Measurements from ENCODE around the gene MTMR2.

The MTMR2 gene

DNA sequence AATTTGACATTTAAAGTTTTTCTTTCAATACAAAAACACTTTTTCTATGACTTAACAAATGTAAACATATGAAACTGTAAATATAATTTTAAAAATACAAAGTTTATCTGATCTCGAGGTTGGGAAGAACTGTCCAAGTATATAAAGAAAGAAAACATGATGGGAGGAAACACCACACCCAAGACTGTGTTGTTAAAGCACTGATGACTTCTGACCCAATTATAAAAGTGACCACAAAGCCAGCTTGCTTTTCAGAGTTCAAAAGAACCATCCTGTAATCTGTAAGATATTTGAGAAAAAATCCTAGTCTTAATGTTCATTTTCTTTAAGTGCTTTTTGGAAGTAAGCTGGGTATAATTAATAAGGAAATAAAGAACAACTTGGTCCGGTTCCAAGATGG lies 118.0 kb downstream of the MTMR2 start:
- DNase-seq = no peak

DNA sequence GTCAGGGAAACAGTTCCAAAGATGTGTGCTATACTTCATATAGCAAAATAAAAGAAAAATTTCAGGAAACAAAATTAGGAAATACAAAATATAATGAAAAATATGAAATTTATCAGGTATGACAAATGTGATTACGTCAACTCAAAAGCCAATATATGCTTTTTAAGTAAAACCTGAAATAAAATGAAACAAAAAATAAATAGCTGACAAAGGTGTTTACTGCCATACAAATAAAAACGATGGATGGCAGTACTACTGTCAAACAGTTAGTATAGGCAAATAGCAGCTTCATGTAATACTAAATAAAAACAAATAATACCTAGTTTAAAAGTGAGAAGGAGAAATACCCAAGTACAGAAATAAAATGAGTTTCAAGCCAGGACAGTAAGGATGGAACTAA lies 119.9 kb downstream of the MTMR2 start:
- no peak for DNase-seq

DNA sequence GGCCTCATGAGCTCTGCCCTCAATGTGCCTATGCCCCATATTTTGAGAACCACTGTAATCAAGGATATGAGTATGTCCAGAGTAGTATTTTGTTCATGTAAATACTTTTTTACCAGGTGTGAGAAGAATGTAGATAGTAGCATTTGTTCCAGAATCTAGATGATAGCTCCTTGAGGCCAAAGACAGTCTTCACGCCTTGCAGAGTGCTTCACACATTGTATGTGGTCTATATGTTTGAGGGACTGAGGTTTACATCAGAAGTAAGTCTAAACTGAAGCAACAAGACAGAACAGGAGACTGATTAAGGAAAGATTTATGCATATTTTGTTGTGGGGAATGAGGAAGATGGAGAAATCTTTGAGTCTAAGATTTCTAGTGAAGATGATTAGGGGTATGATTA lies 121.1 kb downstream of the MTMR2 start:
- no peak for DNase-seq

DNA sequence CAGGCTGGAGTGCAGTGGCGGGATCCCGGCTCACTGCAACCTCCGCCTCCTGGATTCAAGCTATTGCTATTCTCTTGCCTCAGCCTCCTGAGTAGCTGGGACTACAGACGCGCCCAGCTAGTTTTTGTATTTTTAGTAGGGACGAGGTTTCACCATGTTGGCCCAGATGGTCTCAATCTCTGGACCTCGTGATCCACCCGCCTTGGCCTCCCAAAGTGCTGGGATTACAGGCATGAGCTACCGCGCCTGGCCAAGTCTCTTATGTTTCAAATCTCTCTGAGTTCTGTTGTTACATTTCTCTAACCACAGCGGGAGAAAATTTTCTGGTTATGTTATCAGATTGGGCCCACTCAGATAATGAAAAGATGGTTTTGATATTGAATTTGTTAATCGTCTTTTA lies 123.5 kb downstream of the MTMR2 start:
- no peak for DNase-seq

DNA sequence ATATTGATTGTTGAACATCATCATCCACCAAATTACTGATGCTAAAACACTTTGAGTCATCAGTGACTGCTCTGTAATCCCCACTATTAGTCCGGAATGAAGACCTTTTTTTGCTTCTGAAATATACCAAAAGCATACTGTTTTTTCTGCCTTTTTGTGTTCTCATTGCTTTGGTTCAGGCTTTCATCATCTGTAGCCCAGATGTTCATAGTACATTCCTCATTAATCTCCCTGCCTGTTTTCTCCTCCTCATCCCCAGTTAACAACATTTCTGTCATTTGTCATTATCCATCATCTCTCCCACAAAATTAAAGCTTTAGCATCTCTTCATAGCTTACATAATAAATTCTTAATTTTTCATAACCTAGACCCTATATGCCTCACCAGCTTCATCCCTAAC lies 124.4 kb downstream of the MTMR2 start:
- no peak for DNase-seq

DNA sequence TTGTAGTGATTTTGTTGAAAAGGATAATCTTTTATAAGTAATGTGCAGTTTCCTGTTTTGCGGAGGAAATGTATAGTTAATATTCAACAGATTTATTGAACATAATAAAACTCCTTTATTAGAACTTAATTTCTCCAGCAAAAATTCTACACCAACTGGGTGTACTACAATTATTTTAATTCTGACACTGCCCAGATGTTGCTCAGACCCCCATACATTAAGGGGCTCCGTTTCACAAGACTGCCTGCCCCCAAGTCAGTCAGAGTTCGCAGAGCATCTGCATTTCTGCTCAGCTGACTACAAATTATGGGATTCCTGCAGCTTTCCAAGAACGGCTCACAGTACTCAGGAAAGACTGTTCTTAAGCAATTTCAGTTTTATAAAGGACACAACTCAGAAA lies 127.4 kb downstream of the MTMR2 start:
- no peak for DNase-seq

DNA sequence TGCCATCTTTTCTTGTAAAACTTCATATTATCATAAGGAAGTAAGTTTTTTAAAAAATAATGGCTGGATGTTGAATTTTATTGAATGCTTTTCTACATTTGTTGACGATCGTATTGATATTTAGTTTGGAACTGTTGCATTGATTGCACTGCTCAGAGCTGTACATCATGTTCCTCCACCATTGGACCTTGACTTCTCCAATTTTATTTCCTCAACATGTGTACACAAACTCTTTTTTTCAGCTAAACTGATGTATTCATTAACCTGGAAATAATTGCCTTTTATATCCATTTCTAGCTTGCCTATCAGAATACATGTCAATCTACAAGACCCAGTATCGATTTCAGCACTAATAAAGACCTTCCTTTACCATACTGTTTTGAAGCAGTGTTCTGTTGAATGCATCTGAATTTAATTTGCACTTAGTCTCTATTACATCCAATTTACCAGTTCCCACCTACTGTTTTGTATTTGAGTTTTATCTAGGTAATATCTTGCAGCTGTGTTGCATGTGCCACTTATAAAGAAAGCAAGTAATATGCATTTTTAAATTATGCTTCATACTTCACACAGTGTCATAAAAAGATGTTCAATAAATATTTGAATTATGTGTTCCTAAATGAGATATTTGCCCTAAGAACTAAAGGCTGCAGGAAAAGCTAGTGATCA lies 128.1 kb downstream of the MTMR2 start:
- no peak for DNase-seq

DNA sequence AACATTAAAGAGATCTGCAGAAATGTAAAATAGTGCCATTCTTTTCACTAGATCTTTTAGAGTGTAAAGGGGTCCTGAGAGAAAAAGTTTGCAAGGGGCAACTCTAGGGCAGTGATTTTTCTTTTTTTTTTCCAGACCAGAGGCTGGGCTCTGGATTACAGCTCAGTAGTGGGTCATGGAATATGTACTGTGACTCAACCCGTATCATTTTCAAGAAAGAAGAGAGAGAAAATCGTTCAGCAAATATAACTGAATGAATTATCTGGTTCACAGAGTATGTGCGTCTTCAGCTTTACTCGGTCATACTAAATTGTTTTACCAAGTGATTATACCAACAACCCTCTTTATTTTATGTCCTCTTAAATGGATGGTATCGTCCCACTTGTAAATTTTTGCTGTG lies 129.8 kb downstream of the MTMR2 start:
- no peak for DNase-seq

DNA sequence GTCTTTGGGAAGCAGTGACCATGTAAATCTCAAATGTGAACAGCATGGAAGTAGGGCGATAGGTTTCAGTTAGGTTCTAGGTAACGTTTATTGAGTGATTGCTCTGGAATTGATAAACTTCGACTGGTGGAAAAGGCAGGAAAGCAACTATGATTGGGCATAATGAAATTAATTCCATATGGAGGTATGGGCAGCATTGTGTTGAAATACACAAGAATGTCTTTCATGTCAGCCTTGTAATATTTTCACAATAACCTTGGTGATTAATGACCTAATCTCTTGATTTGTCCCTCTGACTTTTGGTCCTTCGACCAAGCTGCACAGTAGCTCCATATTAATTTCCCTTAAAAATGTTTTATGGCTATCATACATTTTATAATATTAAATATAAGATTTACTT lies 130.8 kb downstream of the MTMR2 start:
- no peak for DNase-seq

DNA sequence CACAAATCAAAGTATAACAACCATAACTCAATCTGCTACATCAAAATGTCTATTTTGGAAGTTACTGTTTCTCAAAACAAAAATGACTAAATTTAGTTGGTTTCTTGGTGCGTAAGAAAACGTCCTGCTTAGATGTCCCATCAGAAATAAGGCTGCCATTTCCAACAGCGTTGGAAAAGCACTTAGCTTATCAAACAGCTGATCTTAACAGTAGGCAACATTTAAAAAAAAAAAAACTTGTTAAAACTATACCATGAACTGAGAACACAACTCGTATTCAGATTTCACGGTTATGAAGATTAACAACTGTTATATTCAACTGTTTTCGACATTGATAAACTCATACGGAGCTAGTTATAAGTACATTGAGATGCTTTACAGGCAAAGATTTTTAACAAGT lies 131.2 kb downstream of the MTMR2 start:
- DNase-seq = no peak

DNA sequence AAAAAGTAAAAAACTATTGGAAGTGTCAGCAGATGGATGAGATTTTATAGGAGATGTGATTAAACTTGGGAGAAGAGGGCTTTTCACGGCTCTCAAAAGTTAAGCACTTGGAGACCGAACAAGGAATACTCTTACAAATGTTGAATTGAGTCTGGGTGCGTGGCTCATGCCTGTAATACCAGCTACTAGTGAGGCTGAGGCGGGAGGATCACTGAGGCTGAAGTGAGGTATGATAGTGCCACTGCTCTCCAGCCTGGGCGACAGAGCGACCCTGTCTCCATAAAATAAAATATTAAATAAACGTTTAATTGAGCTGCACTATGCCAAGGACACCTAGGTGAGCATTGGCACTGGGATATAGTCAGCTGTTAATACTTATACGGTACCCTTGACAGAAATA lies 131.7 kb downstream of the MTMR2 start:
- no peak for DNase-seq

DNA sequence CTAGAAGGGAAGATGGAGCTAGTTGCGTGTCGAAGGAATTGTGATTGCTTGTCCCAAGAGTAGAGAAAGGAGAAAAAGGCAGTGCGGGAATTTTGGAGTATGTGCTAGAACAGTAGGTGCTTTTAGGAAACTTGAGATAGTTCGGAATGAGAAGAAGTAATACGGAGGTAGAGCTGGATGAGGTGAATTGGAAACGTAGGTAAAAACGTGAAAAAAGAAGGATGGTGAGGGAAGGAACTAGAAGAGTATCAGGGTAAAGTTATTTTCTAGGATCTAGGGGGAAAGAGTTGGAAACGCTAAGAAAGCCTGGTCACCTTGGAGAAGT lies 132.2 kb downstream of the MTMR2 start:
- no peak for DNase-seq

DNA sequence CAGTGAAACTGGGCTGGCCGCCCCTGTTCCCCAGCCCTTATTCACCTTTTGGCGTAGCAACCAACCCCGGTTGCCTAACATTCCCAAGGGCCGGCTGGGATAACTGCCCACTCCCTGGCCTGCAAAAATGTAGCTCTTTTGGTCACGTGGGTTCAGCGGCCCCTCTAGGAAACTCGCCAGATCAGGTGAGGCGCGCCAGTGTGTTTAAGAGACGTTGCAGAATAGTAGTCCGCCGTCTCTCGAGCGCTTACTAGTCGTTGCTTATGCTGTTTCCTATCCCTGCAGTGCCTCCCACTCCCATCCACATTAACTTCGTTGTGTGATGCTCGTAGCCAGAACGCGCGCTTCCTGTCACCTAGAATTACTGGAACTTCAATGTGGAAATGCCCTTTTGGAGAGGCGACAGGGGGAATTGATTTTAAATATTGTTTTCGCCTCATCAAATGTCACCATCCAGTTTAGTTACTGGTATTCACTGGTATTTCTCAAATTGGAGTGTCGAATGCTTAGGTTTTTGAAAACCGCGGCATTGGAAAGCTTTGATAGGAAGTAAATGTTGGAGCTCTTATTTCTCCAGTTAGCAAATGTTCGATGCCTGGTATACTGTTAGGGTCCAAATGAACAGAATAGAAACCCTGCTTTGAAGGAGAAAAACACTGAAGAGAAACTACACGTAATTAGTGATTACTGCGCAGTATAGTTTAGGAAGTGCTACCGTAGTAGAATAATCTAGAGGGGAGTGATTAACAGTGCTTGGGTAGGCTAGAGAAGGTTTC lies 132.8 kb downstream of the MTMR2 start:
- DNase-seq = peak; percentile 57

DNA sequence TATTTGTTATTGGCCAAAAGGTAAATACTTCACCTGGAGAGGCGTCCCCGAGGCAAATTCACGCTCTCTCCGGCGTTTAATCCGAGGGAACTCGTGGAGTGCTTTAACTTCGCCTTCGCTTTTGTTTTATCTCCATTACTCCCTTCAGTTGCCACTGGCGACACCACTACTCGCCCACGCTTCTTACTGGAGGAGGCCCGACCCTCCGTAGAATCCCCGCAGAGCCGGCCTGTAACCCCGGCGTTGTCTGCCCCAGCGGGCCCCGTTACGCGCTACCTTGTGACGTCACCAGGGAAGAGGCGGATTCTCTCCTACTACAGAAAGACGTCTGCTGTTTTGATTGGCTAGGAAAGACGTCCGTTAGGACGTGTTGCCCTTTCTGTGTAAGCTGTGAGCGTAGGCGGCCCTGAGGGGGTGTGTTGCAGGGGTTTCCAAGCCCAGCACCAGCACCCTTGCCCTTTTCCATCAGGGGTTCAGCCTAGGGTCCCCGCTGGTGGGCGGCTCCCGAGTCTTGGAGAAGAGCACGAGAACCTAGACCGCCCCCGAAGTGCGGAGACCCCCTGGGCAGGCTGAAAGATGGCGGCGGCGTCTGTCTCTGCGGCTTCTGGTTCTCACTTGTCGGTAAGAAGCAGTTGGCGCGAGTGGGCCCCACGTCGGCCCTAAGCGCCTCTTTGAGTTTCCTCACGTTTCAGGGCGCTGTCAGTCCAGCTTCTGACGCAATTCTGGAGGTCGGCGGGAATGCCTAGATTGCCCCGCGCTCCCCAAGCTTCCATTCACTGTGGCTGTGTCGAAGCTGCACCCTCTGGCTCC lies 133.6 kb downstream of the MTMR2 start, which contains the start of gene CEP57:
Gene CEP57, plus strand, starts transcription at position 376 of the 810 bp plus-strand sequence. Its CDS starts 201 bp downstream, at position 577.
- peak; percentile 98 for DNase-seq

DNA sequence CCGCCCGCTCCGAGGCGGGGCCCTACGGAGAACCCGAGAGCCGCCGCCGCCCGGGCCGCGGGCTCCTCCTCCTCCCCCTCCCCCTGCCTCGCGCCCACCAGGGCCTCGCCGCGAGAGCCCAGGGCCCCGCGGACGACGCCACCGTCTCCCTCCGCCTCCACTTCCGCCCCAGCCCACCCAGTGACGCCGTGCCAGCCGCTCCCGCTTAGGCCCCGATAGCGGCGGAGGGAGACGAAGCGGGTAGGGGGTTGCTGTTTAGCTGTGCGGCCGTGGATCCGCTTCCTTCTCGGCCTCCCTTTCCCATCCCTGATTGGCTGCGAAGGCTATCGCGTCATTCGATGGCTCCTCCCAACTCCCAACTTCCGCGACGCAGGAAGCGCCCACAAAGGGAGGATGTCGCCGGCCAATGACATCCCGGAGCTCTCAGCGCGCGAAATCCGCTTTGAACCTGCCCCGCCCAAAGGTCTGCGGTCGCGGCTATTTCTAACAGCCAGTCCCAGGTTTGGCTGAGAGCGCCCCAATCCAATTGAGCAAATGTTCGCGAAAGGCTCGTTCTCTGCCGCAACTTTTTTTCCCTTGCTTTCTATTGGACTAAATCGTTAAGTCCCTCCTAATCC lies 134.3 kb downstream of the MTMR2 start, which contains the start of gene FAM76B:
Gene FAM76B, minus strand, starts transcription at position 277 of the 617 bp plus-strand sequence. CDS start 304 bp downstream, outside the sequence.
- peak; percentile 98 for DNase-seq

DNA sequence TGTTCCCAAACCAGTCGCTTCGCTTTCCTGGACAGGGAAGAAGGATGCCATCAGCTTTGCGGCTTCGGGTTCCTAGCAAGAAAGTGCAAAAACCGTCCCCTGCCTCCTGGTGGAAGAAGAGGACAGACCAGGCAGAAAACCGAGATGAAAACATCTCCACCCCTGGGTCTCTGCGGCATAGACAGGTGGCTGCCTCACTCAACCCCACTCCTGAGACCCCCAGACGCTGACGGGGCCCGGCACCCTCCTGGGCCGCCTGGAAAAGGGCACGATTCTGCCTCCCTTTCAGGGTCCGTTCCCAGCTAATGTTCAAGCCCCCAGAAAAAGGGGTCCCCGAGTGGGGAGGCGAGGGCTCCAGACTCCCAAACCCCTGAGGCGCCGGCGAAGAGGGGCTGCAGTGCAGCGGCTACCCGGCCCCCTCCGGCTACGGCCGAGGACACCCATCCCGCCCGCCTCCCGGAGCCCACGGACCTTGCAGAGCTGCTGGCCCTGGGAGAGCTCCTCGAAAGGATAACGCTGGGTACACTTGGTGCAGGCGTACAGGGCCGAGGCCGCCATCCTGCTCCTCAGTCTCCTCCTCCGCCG lies 134.9 kb downstream of the MTMR2 start:
- DNase-seq = peak; percentile 38
